ENCODE measurements around the gene JPT2. TPM values are rescaled to one million over a fixed set of nuclear protein-coding genes. Genes with fewer than 3 reads are reported as not detected.

Gene JPT2
- total RNA-seq, 1 experiment from 2014 or later: 200 TPM

GRCh38 chr16:1674751-1675664, 3.1 kb upstream of the JPT2 start:
- Histone ChIP-seq H3K4me1 (ENCODE audit: insufficient read depth, low read length, poor library complexity, severe bottlenecking) (peaks cover 14% of the 10 kb centered on the region), H3K4me3 (ENCODE audit: low read depth, low read length, poor library complexity, severe bottlenecking) (no peak overlapping the region), H3K27me3 (replicated peaks; ENCODE audit: insufficient read depth, low read depth, low read length, poor library complexity) (no peaks in the 10 kb centered on the region), H3K36me3 (ENCODE audit: insufficient read depth, low read length, poor library complexity, severe bottlenecking) (peaks cover 40% of the 10 kb centered on the region), H3K9me3 (ENCODE audit: low read depth, low read length, poor library complexity, severe bottlenecking) (no peaks in the 10 kb centered on the region), H3K27ac (ENCODE audit: low read depth, low read length, poor library complexity, severe bottlenecking) (no peak overlapping the region)
- POLR2A ChIA-PET (ENCODE audit: low non-redundant PET): interaction anchor here (0.6 kb wide), 1 partner anchor 634 kb away, joined by 11 read pairs; no protein-coding TSS in a partner anchor
- intact Hi-C loops (cut with micrococcal nuclease; ENCODE audit: unreplicated experiment): no loop called here
- CTCF ChIA-PET: no interaction called here
- TF ChIP-seq EZH2 (IDR thresholded peaks at IDR 0.05; ENCODE audit: borderline replicate concordance, low read depth, low read length, poor library complexity, severe bottlenecking) (no peak), CTCF (conservative IDR thresholded peaks at IDR 0.05; ENCODE audit: low read depth, low read length) (no peak)
- no TSS peak for BruUV-seq (replicated peaks)
- DNase-seq (ENCODE audit: low spot score): no peak

- Histone ChIP-seq H3K27ac (ENCODE audit: low read depth, low read length, poor library complexity, severe bottlenecking) (no peak overlapping the region), H3K4me3 (ENCODE audit: low read depth, low read length, poor library complexity, severe bottlenecking) (no peak overlapping the region), H3K4me1 (ENCODE audit: insufficient read depth, low read length, poor library complexity, severe bottlenecking) (peaks cover 18% of the 10 kb centered on the region), H3K27me3 (replicated peaks; ENCODE audit: insufficient read depth, low read depth, low read length, poor library complexity) (no peaks in the 10 kb centered on the region), H3K36me3 (ENCODE audit: insufficient read depth, low read length, poor library complexity, severe bottlenecking) (peaks cover 28% of the 10 kb centered on the region), H3K9me3 (ENCODE audit: low read depth, low read length, poor library complexity, severe bottlenecking) (no peaks in the 10 kb centered on the region)
- POLR2A ChIA-PET (ENCODE audit: low non-redundant PET): no interaction called here
- intact Hi-C loops (cut with micrococcal nuclease; ENCODE audit: unreplicated experiment): no loop called here
- CTCF ChIA-PET: no interaction called here
- no TSS peak for BruUV-seq (replicated peaks)
- TF ChIP-seq CTCF (conservative IDR thresholded peaks at IDR 0.05; ENCODE audit: low read depth, low read length): no peak
- no peak for TF ChIP-seq EZH2 (IDR thresholded peaks at IDR 0.05; ENCODE audit: borderline replicate concordance, low read depth, low read length, poor library complexity, severe bottlenecking)
- no peak for DNase-seq (ENCODE audit: low spot score)
These were observed 1.4 kb upstream of the JPT2 start for GRCh38 chr16:1676661-1677060.

DNA sequence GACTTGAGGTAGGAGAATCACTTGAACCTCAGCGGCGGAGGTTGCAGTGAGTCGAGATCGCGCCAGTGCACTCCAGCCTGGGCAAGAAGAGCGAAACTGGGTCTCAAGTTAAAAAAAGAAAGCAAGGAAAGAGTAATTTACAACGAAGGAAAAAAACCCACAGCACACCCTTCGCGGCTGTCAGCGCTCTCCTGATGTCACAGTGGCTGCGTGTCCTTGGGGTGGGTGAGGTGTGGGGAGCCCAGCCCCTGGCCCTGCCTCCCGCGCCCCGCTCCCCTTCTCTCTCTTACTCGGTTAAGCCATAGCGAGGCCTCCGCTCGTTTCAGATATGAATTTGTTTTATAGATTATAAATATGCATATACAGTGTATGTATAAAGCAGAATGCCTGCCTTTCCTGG, 740 bp upstream of the JPT2 start:
- H3K27ac ChIP-seq (ENCODE audit: low read depth, low read length, poor library complexity, severe bottlenecking): peak overlapping the region; percentile 23
- no TSS peak for BruUV-seq (replicated peaks)
- H3K4me3 ChIP-seq (ENCODE audit: low read depth, low read length, poor library complexity, severe bottlenecking): peak overlapping the region; percentile 87
- H3K4me1 ChIP-seq (ENCODE audit: insufficient read depth, low read length, poor library complexity, severe bottlenecking): peaks cover 18% of the 10 kb centered on the region
- no peak for DNase-seq (ENCODE audit: low spot score)
- no peaks in the 10 kb centered on the region for H3K9me3 ChIP-seq (ENCODE audit: low read depth, low read length, poor library complexity, severe bottlenecking)
- no peaks in the 10 kb centered on the region for H3K27me3 ChIP-seq (replicated peaks; ENCODE audit: insufficient read depth, low read depth, low read length, poor library complexity)
- CTCF ChIA-PET: interaction anchor here (0.5 kb wide), 1 partner anchor 297 kb away, joined by 4 read pairs; no protein-coding TSS in a partner anchor
- POLR2A ChIA-PET (ENCODE audit: low non-redundant PET): no interaction called here
- TF ChIP-seq EZH2 (IDR thresholded peaks at IDR 0.05; ENCODE audit: borderline replicate concordance, low read depth, low read length, poor library complexity, severe bottlenecking) (no peak), CTCF (conservative IDR thresholded peaks at IDR 0.05; ENCODE audit: low read depth, low read length) (no peak)
- peaks cover 22% of the 10 kb centered on the region for H3K36me3 ChIP-seq (ENCODE audit: insufficient read depth, low read length, poor library complexity, severe bottlenecking)
- intact Hi-C loops (cut with micrococcal nuclease; ENCODE audit: unreplicated experiment): no loop called here

Measured in A673 (cell line).